Measurements from ENCODE around the gene SLC2A6. TPM values are rescaled to one million over a fixed set of nuclear protein-coding genes. Genes with fewer than 3 reads are reported as not detected.

SLC2A6 gene
- total RNA-seq, 1 experiment from 2014 or later, result 20.5 TPM

GRCh38 chr9:133499892-133500270, 21.0 kb upstream of the SLC2A6 start:
- ATAC-seq (no peak), DNase-seq (no peak)
- Histone ChIP-seq H3K27ac (ENCODE audit: low read length) (no peak overlapping the region), H3K4me1 (ENCODE audit: insufficient read depth, low read length) (no peaks in the 10 kb centered on the region), H3K27me3 (ENCODE audit: low read length) (no peaks in the 10 kb centered on the region), H3F3A (ENCODE audit: low read length, unreplicated experiment) (no peaks in the 10 kb centered on the region), H3K9me2 (replicated peaks; ENCODE audit: low read length) (no peaks in the 10 kb centered on the region), H3K4me2 (ENCODE audit: low read length) (no peak overlapping the region), H4K20me1 (ENCODE audit: low read length) (no peaks in the 10 kb centered on the region), H3K9me3 (ENCODE audit: low read length) (0 out of 2 replicates have a peak, but pooled peaks cover 6% of the 10 kb centered on the region), H3K9ac (ENCODE audit: low read length) (no peak overlapping the region), H2AFZ (ENCODE audit: low read length) (no peak overlapping the region), H3K79me2 (ENCODE audit: low read length) (no peaks in the 10 kb centered on the region), H3K4me3 (ENCODE audit: low read length) (no peak overlapping the region), H3K36me3 (ENCODE audit: low read depth, low read length) (no peaks in the 10 kb centered on the region)
- ChIA-PET POLR2A (ENCODE audit: unreplicated experiment) (no interaction called here), CTCF (no interaction called here)
- TF ChIP-seq EZH2phosphoT487 (IDR thresholded peaks at IDR 0.05; ENCODE audit: borderline replicate concordance, low read length) (no peak), CTCF (conservative IDR thresholded peaks at IDR 0.05; ENCODE audit: low read depth, low read length) (no peak), EZH2 (IDR thresholded peaks at IDR 0.05; ENCODE audit: low read length, unreplicated experiment) (no peak)
- intact Hi-C loops (cut with micrococcal nuclease), result no loop called here
- no TSS peak for BruUV-seq (replicated peaks)

DNA sequence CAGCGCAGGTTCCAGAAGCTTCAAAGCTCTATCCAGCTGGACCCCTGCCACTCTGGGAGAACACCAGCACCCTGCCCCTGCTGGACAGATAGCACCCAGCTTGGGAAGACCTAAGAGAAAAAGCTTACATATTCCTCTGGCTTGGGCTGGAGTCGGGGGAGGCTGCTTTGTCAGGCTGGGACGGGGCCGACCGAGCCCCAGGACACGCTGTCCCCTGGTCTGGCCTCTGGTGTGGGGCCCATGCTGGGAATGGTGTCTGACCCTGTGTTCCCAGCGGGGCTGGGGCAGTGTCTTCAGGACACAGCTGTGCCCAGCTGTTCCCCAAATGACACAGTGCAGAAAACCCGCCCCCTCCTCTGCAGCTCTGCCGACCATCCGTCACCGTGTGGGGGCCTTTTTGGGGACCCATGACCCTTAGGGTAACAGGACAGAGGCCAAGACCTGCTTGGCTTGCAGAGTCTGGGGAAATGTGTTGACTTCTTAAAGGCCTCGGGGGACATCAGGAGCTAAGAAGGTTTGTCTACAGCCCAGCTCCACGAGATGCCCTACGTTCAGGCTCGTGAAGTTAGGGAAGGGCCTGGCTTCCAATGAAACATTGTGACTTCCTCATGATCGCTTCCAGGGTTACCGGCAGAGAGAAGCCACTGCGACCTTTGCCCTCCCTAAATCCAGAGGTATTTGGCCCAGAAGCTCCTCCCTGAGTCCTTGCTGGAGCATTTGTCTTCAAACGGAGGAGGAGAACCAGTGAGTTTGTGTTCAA, 20.4 kb upstream of the SLC2A6 start:
- intact Hi-C loops (cut with micrococcal nuclease), result no loop called here
- Histone ChIP-seq H3K36me3 (ENCODE audit: low read depth, low read length) (no peaks in the 10 kb centered on the region), H2AFZ (ENCODE audit: low read length) (no peak overlapping the region), H3K9ac (ENCODE audit: low read length) (no peak overlapping the region), H3K4me2 (ENCODE audit: low read length) (no peak overlapping the region), H3K27me3 (ENCODE audit: low read length) (no peaks in the 10 kb centered on the region), H3K9me3 (ENCODE audit: low read length) (0 out of 2 replicates have a peak, but pooled peaks cover 6% of the 10 kb centered on the region), H4K20me1 (ENCODE audit: low read length) (no peaks in the 10 kb centered on the region), H3K4me1 (ENCODE audit: insufficient read depth, low read length) (no peaks in the 10 kb centered on the region), H3F3A (ENCODE audit: low read length, unreplicated experiment) (no peaks in the 10 kb centered on the region), H3K79me2 (ENCODE audit: low read length) (no peaks in the 10 kb centered on the region), H3K9me2 (replicated peaks; ENCODE audit: low read length) (no peaks in the 10 kb centered on the region), H3K27ac (ENCODE audit: low read length) (no peak overlapping the region), H3K4me3 (ENCODE audit: low read length) (no peak overlapping the region)
- BruUV-seq (replicated peaks), result no TSS peak
- ATAC-seq (no peak), DNase-seq (no peak)
- ChIA-PET CTCF (no interaction called here), POLR2A (ENCODE audit: unreplicated experiment) (no interaction called here)
- TF ChIP-seq EZH2phosphoT487 (IDR thresholded peaks at IDR 0.05; ENCODE audit: borderline replicate concordance, low read length) (no peak), CTCF (conservative IDR thresholded peaks at IDR 0.05; ENCODE audit: low read depth, low read length) (no peak), EZH2 (IDR thresholded peaks at IDR 0.05; ENCODE audit: low read length, unreplicated experiment) (no peak)

All from PC-3 (cell line).